Central memory CD8-positive, alpha-beta T cell (primary cell): ENCODE data around the gene TTLL3.
"Not testable (repeated sequence)": the region's sequence is repeated elsewhere in the genome, so short reads cannot be mapped to it uniquely, and the experiment has no call there.

Source experiments
- ATAC-seq: fragments of 150-1000 bp; cut with Tn5 transposase; replicated peaks from 2 replicates; pipeline ENCODE4 v1.10.0; 2022; ENCODE audit warnings: mild to moderate bottlenecking, moderate FRiP score, moderate number of reproducible peaks; ENCODE audit not compliant: poor library complexity, severe bottlenecking; ENCODE audit errors: extremely low read depth
- DNase-seq, 2 donors: peaks; one replicate each; pipeline ENCODE4 v3.0.0; 2021; ENCODE audit warnings: low spot score in 2 of 2
- H3K27ac Mint-ChIP-seq: one replicate; pipeline ENCODE4 v1.8.0; 2022; ENCODE audit warnings: low read depth, mild to moderate bottlenecking, moderate library complexity, mixed read lengths
- H3K27me3 Mint-ChIP-seq: one replicate; pipeline ENCODE4 v1.8.0; 2022; ENCODE audit warnings: mixed read lengths
- H3K36me3 Mint-ChIP-seq: one replicate; pipeline ENCODE4 v1.8.0; 2022; ENCODE audit warnings: mild to moderate bottlenecking, moderate library complexity, mixed read lengths; ENCODE audit not compliant: insufficient read depth
- H3K4me1 Mint-ChIP-seq: one replicate; pipeline ENCODE4 v1.8.0; 2022; ENCODE audit warnings: mixed read lengths
- H3K4me3 Mint-ChIP-seq: one replicate; pipeline ENCODE4 v1.8.0; 2022; ENCODE audit warnings: mild to moderate bottlenecking, moderate library complexity, mixed read lengths
- H3K9me3 Mint-ChIP-seq: one replicate; pipeline ENCODE4 v1.8.0; 2022; ENCODE audit warnings: mixed read lengths

The TTLL3 gene

GRCh38 chr3:9861626-9862130, 51.6 kb downstream of the TTLL3 start:
- DNase-seq, result no peak
- H3K4me3 Mint-ChIP-seq, result no peak overlapping the region
- no peaks in the 10 kb centered on the region for H3K36me3 Mint-ChIP-seq
- no peaks in the 10 kb centered on the region for H3K4me1 Mint-ChIP-seq
- H3K9me3 Mint-ChIP-seq, result no peaks in the 10 kb centered on the region
- no peak for ATAC-seq
- peaks cover 10% of the 10 kb centered on the region for H3K27me3 Mint-ChIP-seq
- H3K27ac Mint-ChIP-seq, result no peak overlapping the region

GRCh38 chr3:9862391-9863057, 52.5 kb downstream of the TTLL3 start:
- H3K36me3 Mint-ChIP-seq, result no peaks in the 10 kb centered on the region
- H3K27ac Mint-ChIP-seq, result no peak overlapping the region
- DNase-seq (no peak), ATAC-seq (no peak)
- no peaks in the 10 kb centered on the region for H3K9me3 Mint-ChIP-seq
- peak overlapping the region; percentile 49 for H3K4me3 Mint-ChIP-seq
- no peaks in the 10 kb centered on the region for H3K4me1 Mint-ChIP-seq
- H3K27me3 Mint-ChIP-seq, result peaks cover 10% of the 10 kb centered on the region

- DNase-seq (no peak), ATAC-seq (no peak)
- H3K9me3 Mint-ChIP-seq, result no peaks in the 10 kb centered on the region
- no peaks in the 10 kb centered on the region for H3K36me3 Mint-ChIP-seq
- H3K27ac Mint-ChIP-seq, result no peak overlapping the region
- no peak overlapping the region for H3K4me3 Mint-ChIP-seq
- H3K4me1 Mint-ChIP-seq, result no peaks in the 10 kb centered on the region
- peaks cover 10% of the 10 kb centered on the region for H3K27me3 Mint-ChIP-seq
These were observed 53.2 kb downstream of the TTLL3 start for GRCh38 chr3:9863058-9863772.

- Mint-ChIP-seq H3K4me1 (no peaks in the 10 kb centered on the region), H3K36me3 (no peaks in the 10 kb centered on the region), H3K4me3 (no peak overlapping the region), H3K27ac (no peak overlapping the region), H3K9me3 (no peaks in the 10 kb centered on the region), H3K27me3 (peaks cover 10% of the 10 kb centered on the region)
- DNase-seq, result no peak
- ATAC-seq, result no peak
These were observed 54.3 kb downstream of the TTLL3 start for GRCh38 chr3:9864200-9864927.

- not testable (repeated sequence) for H3K36me3 Mint-ChIP-seq, H3K4me3 Mint-ChIP-seq, H3K27ac Mint-ChIP-seq, H3K4me1 Mint-ChIP-seq, ATAC-seq, DNase-seq, H3K9me3 Mint-ChIP-seq
- H3K27me3 Mint-ChIP-seq, result peaks cover 10% of the 10 kb centered on the region
These were observed 55.1 kb downstream of the TTLL3 start for GRCh38 chr3:9865125-9865637.

- H3K36me3 Mint-ChIP-seq, result no peaks in the 10 kb centered on the region
- no peak overlapping the region for H3K4me3 Mint-ChIP-seq
- ATAC-seq, result no peak
- H3K27ac Mint-ChIP-seq, result no peak overlapping the region
- H3K9me3 Mint-ChIP-seq, result no peaks in the 10 kb centered on the region
- no peak for DNase-seq
- no peaks in the 10 kb centered on the region for H3K4me1 Mint-ChIP-seq
- peaks cover 9% of the 10 kb centered on the region for H3K27me3 Mint-ChIP-seq
These were observed 56.6 kb downstream of the TTLL3 start for GRCh38 chr3:9866639-9867038.

GRCh38 chr3:9867106-9867505, 57.0 kb downstream of the TTLL3 start:
- DNase-seq, result no peak
- H3K27me3 Mint-ChIP-seq, result peaks cover 4% of the 10 kb centered on the region
- no peaks in the 10 kb centered on the region for H3K36me3 Mint-ChIP-seq
- H3K9me3 Mint-ChIP-seq, result no peaks in the 10 kb centered on the region
- H3K4me1 Mint-ChIP-seq, result no peaks in the 10 kb centered on the region
- H3K27ac Mint-ChIP-seq, result no peak overlapping the region
- H3K4me3 Mint-ChIP-seq, result no peak overlapping the region
- no peak for ATAC-seq

GRCh38 chr3:9869955-9870354, 59.9 kb downstream of the TTLL3 start:
- Mint-ChIP-seq H3K36me3 (no peaks in the 10 kb centered on the region), H3K9me3 (no peaks in the 10 kb centered on the region), H3K4me3 (no peak overlapping the region), H3K27ac (no peak overlapping the region), H3K27me3 (no peaks in the 10 kb centered on the region), H3K4me1 (no peaks in the 10 kb centered on the region)
- no peak for ATAC-seq
- DNase-seq, result no peak

GRCh38 chr3:9870978-9871377, 60.9 kb downstream of the TTLL3 start:
- H3K36me3 Mint-ChIP-seq, result no peaks in the 10 kb centered on the region
- ATAC-seq, result no peak
- no peak overlapping the region for H3K4me3 Mint-ChIP-seq
- H3K4me1 Mint-ChIP-seq, result no peaks in the 10 kb centered on the region
- H3K27ac Mint-ChIP-seq, result no peak overlapping the region
- DNase-seq, result no peak
- no peaks in the 10 kb centered on the region for H3K27me3 Mint-ChIP-seq
- H3K9me3 Mint-ChIP-seq, result no peaks in the 10 kb centered on the region

- not testable (repeated sequence) for H3K9me3 Mint-ChIP-seq, H3K27ac Mint-ChIP-seq, ATAC-seq, H3K4me1 Mint-ChIP-seq, H3K4me3 Mint-ChIP-seq, H3K36me3 Mint-ChIP-seq, H3K27me3 Mint-ChIP-seq, DNase-seq
These were observed 62.0 kb downstream of the TTLL3 start for GRCh38 chr3:9872067-9872466.

- ATAC-seq (no peak), DNase-seq (no peak)
- Mint-ChIP-seq H3K4me1 (no peaks in the 10 kb centered on the region), H3K36me3 (no peaks in the 10 kb centered on the region), H3K27me3 (no peaks in the 10 kb centered on the region), H3K4me3 (no peak overlapping the region), H3K27ac (no peak overlapping the region), H3K9me3 (no peaks in the 10 kb centered on the region)
These were observed 65.4 kb downstream of the TTLL3 start for GRCh38 chr3:9875448-9875847.

- not testable (repeated sequence) for H3K4me1 Mint-ChIP-seq, H3K27me3 Mint-ChIP-seq, H3K4me3 Mint-ChIP-seq, H3K9me3 Mint-ChIP-seq, ATAC-seq, DNase-seq, H3K27ac Mint-ChIP-seq, H3K36me3 Mint-ChIP-seq
These were observed 66.2 kb downstream of the TTLL3 start for GRCh38 chr3:9876255-9876654.
